HepG2 (cell line): Measurements from ENCODE around the gene SAMD14. TPM values are rescaled to one million over a fixed set of nuclear protein-coding genes. Genes with fewer than 3 reads are reported as not detected.

Experiments
- CBX5 ChIP-seq: sonication (generic); formaldehyde crosslinking; IDR thresholded peaks from 2 replicates; pipeline ENCODE4 v1.4.0; 2020; ENCODE audit warnings: missing genetic modification reagents, borderline replicate concordance
- FUBP1 ChIP-seq: sonication (generic); formaldehyde crosslinking; IDR thresholded peaks from 2 replicates; pipeline ENCODE4 v1.5.1; 2020; ENCODE audit warnings: missing genetic modification reagents, mild to moderate bottlenecking, borderline replicate concordance
- GABPA ChIP-seq, 2 experiments: IDR thresholded peaks; 2 replicates each; pipeline ENCODE4 v1.6.1; 2011 to 2016; ENCODE audit warnings: low read depth in 2 of 2, low read length in 1 of 2, missing biosample characterization in 1 of 2, missing genetic modification characterization in 1 of 2
- THAP9 ChIP-seq: sonication (generic); formaldehyde crosslinking; IDR thresholded peaks from 2 replicates; pipeline ENCODE4; 2020; ENCODE audit warnings: missing genetic modification reagents, mild to moderate bottlenecking, borderline replicate concordance
- ZNF207 ChIP-seq: fragments of 450-650 bp; IDR thresholded peaks from 2 replicates; pipeline ENCODE4 v1.6.1; 2016; ENCODE audit warnings: antibody characterized with exemption, borderline replicate concordance
- ZNF232 ChIP-seq: sonication (generic); formaldehyde crosslinking; IDR thresholded peaks from 2 replicates; pipeline ENCODE4 v1.4.0; 2020; ENCODE audit warnings: missing genetic modification reagents, borderline replicate concordance
- ZNF263 ChIP-seq: sonication (generic); formaldehyde crosslinking; IDR thresholded peaks from 2 replicates; pipeline ENCODE4 v1.4.0; 2020; ENCODE audit warnings: missing genetic modification reagents
- ZNF567 ChIP-seq: sonication (generic); formaldehyde crosslinking; IDR thresholded peaks from 2 replicates; pipeline ENCODE4 v1.8.1; 2023; ENCODE audit warnings: mild to moderate bottlenecking, missing genetic modification reagents, borderline replicate concordance
- ZNF879 ChIP-seq: sonication (generic); formaldehyde crosslinking; IDR thresholded peaks from 2 replicates; pipeline ENCODE4 v1.8.1; 2023; ENCODE audit warnings: missing genetic modification reagents
- polyA plus RNA-seq, 8 experiments: library from polyadenylated mRNA; depleted of rRNA in 3 of 8; stranded (reverse) in 7 of 8; unstranded in 1 of 8; fragments of >200 nt; fragmentation: Illumina TruSeq in 4 of 8; extraction: Trizol in 4 of 8; gene quantifications; 2 replicates each; pipeline versions ENCODE4 v1.2.1 to v1.2.3, GENCODE V29; 2011 to 2016; ENCODE audit warnings: low read depth in 4 of 8, missing spikeins in 1 of 8, mixed read lengths in 1 of 8; ENCODE audit not compliant: insufficient read depth in 1 of 8
- total RNA-seq, 5 experiments: library from RNA; depleted of rRNA; stranded (reverse); fragments of >200 nt; fragmentation: Illumina TruSeq; extraction: Trizol; gene quantifications; 2 replicates each; pipeline ENCODE4 v1.2.3, GENCODE V29; 2016; ENCODE audit warnings: low read depth in 1 of 5
- TF ChIP-seq, protein P1 (sequence below): IDR thresholded peaks from 2 replicates; pipeline ENCODE4 v1.6.1; 2016; ENCODE audit warnings: low read depth, missing genetic modification reagents, missing compliant biosample characterization

Gene SAMD14
- total and polyA plus RNA-seq, 2 of the 13 experiments (the other 11 are each of a cell fraction or from before 2014, with no cell fraction given) = 0.07 to 0.22 TPM

DNA sequence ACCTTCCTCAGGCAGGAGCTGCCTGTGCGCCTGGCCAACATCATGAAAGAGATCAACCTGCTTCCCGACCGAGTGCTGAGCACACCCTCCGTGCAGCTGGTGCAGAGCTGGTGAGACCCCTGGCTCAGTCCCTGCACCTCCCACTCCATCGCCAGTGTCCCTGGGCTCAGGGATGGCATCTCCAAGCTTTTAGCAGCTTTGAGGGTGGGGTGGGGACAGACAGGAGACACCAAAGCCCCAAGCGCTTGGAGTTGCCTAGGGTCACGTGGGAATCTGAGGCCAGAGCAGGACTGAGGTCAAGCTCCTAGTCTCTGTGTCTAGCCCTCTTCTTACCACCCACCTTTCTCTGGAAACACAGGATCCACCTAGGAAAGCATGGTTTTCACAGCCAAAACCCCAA, 32.5 kb downstream of the SAMD14 start (continued):
- TF ChIP-seq CBX5 (CRISPR knock-in tag) = no peak
- TF ChIP-seq ZNF207 = no peak
- no peak for TF ChIP-seq FUBP1 (CRISPR knock-in tag)
- TF ChIP-seq, protein P1, sequence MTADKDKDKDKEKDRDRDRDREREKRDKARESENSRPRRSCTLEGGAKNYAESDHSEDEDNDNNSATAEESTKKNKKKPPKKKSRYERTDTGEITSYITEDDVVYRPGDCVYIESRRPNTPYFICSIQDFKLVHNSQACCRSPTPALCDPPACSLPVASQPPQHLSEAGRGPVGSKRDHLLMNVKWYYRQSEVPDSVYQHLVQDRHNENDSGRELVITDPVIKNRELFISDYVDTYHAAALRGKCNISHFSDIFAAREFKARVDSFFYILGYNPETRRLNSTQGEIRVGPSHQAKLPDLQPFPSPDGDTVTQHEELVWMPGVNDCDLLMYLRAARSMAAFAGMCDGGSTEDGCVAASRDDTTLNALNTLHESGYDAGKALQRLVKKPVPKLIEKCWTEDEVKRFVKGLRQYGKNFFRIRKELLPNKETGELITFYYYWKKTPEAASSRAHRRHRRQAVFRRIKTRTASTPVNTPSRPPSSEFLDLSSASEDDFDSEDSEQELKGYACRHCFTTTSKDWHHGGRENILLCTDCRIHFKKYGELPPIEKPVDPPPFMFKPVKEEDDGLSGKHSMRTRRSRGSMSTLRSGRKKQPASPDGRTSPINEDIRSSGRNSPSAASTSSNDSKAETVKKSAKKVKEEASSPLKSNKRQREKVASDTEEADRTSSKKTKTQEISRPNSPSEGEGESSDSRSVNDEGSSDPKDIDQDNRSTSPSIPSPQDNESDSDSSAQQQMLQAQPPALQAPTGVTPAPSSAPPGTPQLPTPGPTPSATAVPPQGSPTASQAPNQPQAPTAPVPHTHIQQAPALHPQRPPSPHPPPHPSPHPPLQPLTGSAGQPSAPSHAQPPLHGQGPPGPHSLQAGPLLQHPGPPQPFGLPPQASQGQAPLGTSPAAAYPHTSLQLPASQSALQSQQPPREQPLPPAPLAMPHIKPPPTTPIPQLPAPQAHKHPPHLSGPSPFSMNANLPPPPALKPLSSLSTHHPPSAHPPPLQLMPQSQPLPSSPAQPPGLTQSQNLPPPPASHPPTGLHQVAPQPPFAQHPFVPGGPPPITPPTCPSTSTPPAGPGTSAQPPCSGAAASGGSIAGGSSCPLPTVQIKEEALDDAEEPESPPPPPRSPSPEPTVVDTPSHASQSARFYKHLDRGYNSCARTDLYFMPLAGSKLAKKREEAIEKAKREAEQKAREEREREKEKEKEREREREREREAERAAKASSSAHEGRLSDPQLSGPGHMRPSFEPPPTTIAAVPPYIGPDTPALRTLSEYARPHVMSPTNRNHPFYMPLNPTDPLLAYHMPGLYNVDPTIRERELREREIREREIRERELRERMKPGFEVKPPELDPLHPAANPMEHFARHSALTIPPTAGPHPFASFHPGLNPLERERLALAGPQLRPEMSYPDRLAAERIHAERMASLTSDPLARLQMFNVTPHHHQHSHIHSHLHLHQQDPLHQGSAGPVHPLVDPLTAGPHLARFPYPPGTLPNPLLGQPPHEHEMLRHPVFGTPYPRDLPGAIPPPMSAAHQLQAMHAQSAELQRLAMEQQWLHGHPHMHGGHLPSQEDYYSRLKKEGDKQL (CRISPR knock-in tag) = no peak
- no peak for TF ChIP-seq ZNF879 (CRISPR knock-in tag)
- no peak for TF ChIP-seq ZNF567
- TF ChIP-seq THAP9 (CRISPR knock-in tag) = no peak
- no peak for TF ChIP-seq GABPA (IDR thresholded peaks at IDR 0.05; ENCODE audit: low read depth, low read length)
- TF ChIP-seq GABPA (CRISPR knock-in tag; IDR thresholded peaks at IDR 0.05; ENCODE audit: low read depth) = no peak
- TF ChIP-seq ZNF232 (CRISPR knock-in tag) = no peak
- TF ChIP-seq ZNF263 = no peak
